Activated CD8-positive, alpha-beta memory T cell treated with anti-CD3 and anti-CD28 coated beads, Interleukin-2, amount 50 U/mL, for 48 hours (primary cell): Measurements from ENCODE around the gene KIF3C.
"Not testable (repeated sequence)": the region's sequence is repeated elsewhere in the genome, so short reads cannot be mapped to it uniquely, and the experiment has no call there.

Source experiments
- DNase-seq: peaks from one replicate; pipeline ENCODE4 v3.0.0-alpha.2; 2020

KIF3C gene

GRCh38 chr2:25913696-25913973, 68.7 kb downstream of the KIF3C start:
- not testable (repeated sequence) for DNase-seq

- DNase-seq, result no peak
These were observed 69.2 kb downstream of the KIF3C start for GRCh38 chr2:25912851-25913695.

GRCh38 chr2:25909574-25909973, 72.7 kb downstream of the KIF3C start:
- DNase-seq, result not testable (repeated sequence)

GRCh38 chr2:25905126-25905525, 77.2 kb downstream of the KIF3C start:
- DNase-seq, result no peak

- no peak for DNase-seq
These were observed 79.0 kb downstream of the KIF3C start for GRCh38 chr2:25903216-25903776.

GRCh38 chr2:25899404-25899970, 82.8 kb downstream of the KIF3C start:
- no peak for DNase-seq

GRCh38 chr2:25897506-25897905, 84.8 kb downstream of the KIF3C start:
- no peak for DNase-seq

- DNase-seq, result not testable (repeated sequence)
These were observed 86.0 kb downstream of the KIF3C start for GRCh38 chr2:25896308-25896707.

GRCh38 chr2:25895610-25896009, 86.7 kb downstream of the KIF3C start:
- DNase-seq, result no peak

GRCh38 chr2:25895018-25895417, 87.3 kb downstream of the KIF3C start:
- DNase-seq, result no peak

- DNase-seq, result no peak
These were observed 88.0 kb downstream of the KIF3C start for GRCh38 chr2:25894135-25894830.

GRCh38 chr2:25891672-25892071, 90.6 kb downstream of the KIF3C start:
- DNase-seq, result no peak

GRCh38 chr2:25887624-25888242, 94.6 kb downstream of the KIF3C start:
- no peak for DNase-seq

GRCh38 chr2:25885933-25886332, 96.4 kb downstream of the KIF3C start:
- no peak for DNase-seq

GRCh38 chr2:25881764-25882163, 100.5 kb downstream of the KIF3C start:
- no peak for DNase-seq

GRCh38 chr2:25879133-25879730, 103.1 kb downstream of the KIF3C start:
- DNase-seq, result no peak

- peak; percentile 98 for DNase-seq
These were observed 103.8 kb downstream of the KIF3C start, which contains the start of gene ASXL2 for GRCh38 chr2:25878361-25879132. Gene ASXL2, minus strand, starts transcription at chr2:25878487. Its CDS starts 265 bp downstream, at chr2:25878222.

GRCh38 chr2:25877431-25878360, 104.6 kb downstream of the KIF3C start:
- DNase-seq, result peak; percentile 79
